Liver (tissue), 9 donors: ENCODE data around the gene RINL. TPM values are rescaled to one million over a fixed set of nuclear protein-coding genes. Genes with fewer than 3 reads are reported as not detected.

Experiments used
- DNase-seq: peaks from one replicate; pipeline ENCODE4 v3.0.0-alpha.2; 2017; ENCODE audit warnings: low spot score
- H3K27ac ChIP-seq, 2 donors: one replicate each; pipeline ENCODE4 v1.7.0; 2013; ENCODE audit warnings: inconsistent platforms in 2 of 2, low read length in 2 of 2, control low read depth in 1 of 2, low read depth in 1 of 2, mild to moderate bottlenecking in 1 of 2
- H3K27me3 ChIP-seq, 4 donors: one replicate each; pipeline versions ENCODE4 v1.6.1 to v1.7.0; 2013; ENCODE audit warnings: low read length in 3 of 4, inconsistent platforms in 1 of 4, mild to moderate bottlenecking in 1 of 4, moderate library complexity in 1 of 4; ENCODE audit not compliant: control insufficient read depth in 4 of 4, insufficient read depth in 4 of 4
- H3K36me3 ChIP-seq, 4 donors: one replicate each; pipeline versions ENCODE4 v1.6.1 to v1.7.0; 2013; ENCODE audit warnings: low read length in 3 of 4, mild to moderate bottlenecking in 3 of 4, low read depth in 1 of 4, moderate library complexity in 1 of 4; ENCODE audit not compliant: control insufficient read depth in 4 of 4, insufficient read depth in 3 of 4
- H3K4me1 ChIP-seq, 4 donors: one replicate each; pipeline versions ENCODE4 v1.6.1 to v1.7.0; 2013; ENCODE audit warnings: low read length in 3 of 4, mild to moderate bottlenecking in 3 of 4, moderate library complexity in 1 of 4; ENCODE audit not compliant: control insufficient read depth in 4 of 4, insufficient read depth in 4 of 4
- H3K4me3 ChIP-seq, 3 donors: one replicate each; pipeline versions ENCODE4 v1.6.1 to v1.7.0; 2013; ENCODE audit warnings: low read length in 3 of 3, control low read depth in 1 of 3, low read depth in 1 of 3, mild to moderate bottlenecking in 1 of 3
- H3K9ac ChIP-seq, 2 donors: one replicate each; pipeline ENCODE4 v1.7.0; 2013; ENCODE audit warnings: low read length in 2 of 2, mild to moderate bottlenecking in 2 of 2, moderate library complexity in 2 of 2, control low read depth in 1 of 2, low read depth in 1 of 2
- H3K9me3 ChIP-seq, 4 donors: one replicate each; pipeline versions ENCODE4 v1.6.1 to v1.7.0; 2013; ENCODE audit warnings: low read length in 3 of 4; ENCODE audit not compliant: control insufficient read depth in 4 of 4
- ATF3 ChIP-seq: IDR thresholded peaks from 2 replicates; pipeline ENCODE4 v1.6.1; 2016; ENCODE audit warnings: antibody characterized with exemption
- EGR1 ChIP-seq, 2 donors: IDR thresholded peaks; 2 replicates each; pipeline ENCODE4 v1.6.1; 2016 to 2018; ENCODE audit warnings: antibody characterized with exemption in 2 of 2, low read depth in 2 of 2
- FOXA1 ChIP-seq: IDR thresholded peaks from 2 replicates; pipeline ENCODE4 v1.6.1; 2016; ENCODE audit warnings: antibody characterized with exemption
- FOXA2 ChIP-seq: IDR thresholded peaks from 2 replicates; pipeline ENCODE4 v1.6.1; 2016; ENCODE audit warnings: antibody characterized with exemption
- GABPA ChIP-seq, 2 donors: IDR thresholded peaks in 1 of 2; conservative IDR thresholded peaks in 1 of 2; 2 replicates each; pipeline ENCODE4 v1.6.1; 2016; ENCODE audit warnings: antibody characterized with exemption in 2 of 2, mild to moderate bottlenecking in 1 of 2, moderate library complexity in 1 of 2
- HNF4A ChIP-seq, 2 donors: conservative IDR thresholded peaks; 2 replicates each; pipeline ENCODE4 v1.6.1; 2016; ENCODE audit warnings: antibody characterized with exemption in 2 of 2, mild to moderate bottlenecking in 2 of 2
- HNF4G ChIP-seq: IDR thresholded peaks from 2 replicates; pipeline ENCODE4 v1.6.1; 2016; ENCODE audit warnings: antibody characterized with exemption
- JUND ChIP-seq, 2 donors: IDR thresholded peaks; 2 replicates each; pipeline ENCODE4 v1.6.1; 2016; ENCODE audit warnings: antibody characterized with exemption in 2 of 2
- NR2F2 ChIP-seq: IDR thresholded peaks from 2 replicates; pipeline ENCODE4 v1.6.1; 2016; ENCODE audit warnings: antibody characterized with exemption
- RAD21 ChIP-seq, 2 donors: IDR thresholded peaks; 2 replicates each; pipeline ENCODE4 v1.6.1; 2016; ENCODE audit warnings: antibody characterized with exemption in 2 of 2, mild to moderate bottlenecking in 2 of 2
- REST ChIP-seq: IDR thresholded peaks from 2 replicates; pipeline ENCODE4 v1.6.1; 2016; ENCODE audit warnings: antibody characterized with exemption, mild to moderate bottlenecking
- RXRA ChIP-seq, 2 donors: IDR thresholded peaks; 2 replicates each; pipeline ENCODE4 v1.6.1; 2017 to 2018; ENCODE audit warnings: antibody characterized with exemption in 2 of 2, mild to moderate bottlenecking in 1 of 2
- SP1 ChIP-seq: IDR thresholded peaks from 2 replicates; pipeline ENCODE4 v1.6.1; 2018; ENCODE audit warnings: antibody characterized with exemption, mild to moderate bottlenecking
- TAF1 ChIP-seq: conservative IDR thresholded peaks from 2 replicates; pipeline ENCODE4 v1.6.1; 2016; ENCODE audit warnings: antibody characterized with exemption, mild to moderate bottlenecking
- YY1 ChIP-seq: IDR thresholded peaks from 2 replicates; pipeline ENCODE4 v1.6.1; 2016; ENCODE audit warnings: antibody characterized with exemption, mild to moderate bottlenecking
- ZBTB33 ChIP-seq: IDR thresholded peaks from 2 replicates; pipeline ENCODE4 v1.6.1; 2016; ENCODE audit warnings: antibody characterized with exemption
- WGBS: extraction: QIAGEN DNeasy Blood & Tissue Kit; methylation state at CpG from one replicate; pipeline ENCODE4 v1.1.7; 2013; 5-methylcytosine and 5-hydroxymethylcytosine counted together
- polyA plus RNA-seq, 2 donors: library from polyadenylated mRNA; stranded (reverse) in 1 of 2; unstranded in 1 of 2; fragments of 200-250 nt in 1 of 2; fragments of >200 nt in 1 of 2; fragmentation: Nextera tagmentation in 1 of 2; extraction: Ambion mirVana in 1 of 2; gene quantifications; one replicate each; pipeline versions ENCODE4 v1.2.1 to v1.2.3, GENCODE V29; 2013 to 2015
- total RNA-seq, 2 donors: library from RNA; depleted of rRNA; stranded (reverse); fragments of >200 nt; gene quantifications; one replicate each; pipeline ENCODE4 v1.2.3, GENCODE V29; 2014
- TF ChIP-seq, protein P1 (sequence below): IDR thresholded peaks from 2 replicates; pipeline ENCODE4 v1.6.1; 2016; ENCODE audit warnings: antibody characterized with exemption
- TF ChIP-seq, protein P2 (sequence below): fragments of 150-350 bp; IDR thresholded peaks from 2 replicates; pipeline ENCODE4 v1.5.1; 2017; ENCODE audit warnings: improper control_type of control experiment, low read depth, low read length; ENCODE audit not compliant: missing input control
- donor health status: healthy.
- donor health status: healthy.
- donor health status: healthy.
- donor health status: healthy.
- donor health status: healthy.

The RINL gene
- total and polyA plus RNA-seq, 4 donors: 4.9 to 8.7 (median 5.5) TPM

DNA sequence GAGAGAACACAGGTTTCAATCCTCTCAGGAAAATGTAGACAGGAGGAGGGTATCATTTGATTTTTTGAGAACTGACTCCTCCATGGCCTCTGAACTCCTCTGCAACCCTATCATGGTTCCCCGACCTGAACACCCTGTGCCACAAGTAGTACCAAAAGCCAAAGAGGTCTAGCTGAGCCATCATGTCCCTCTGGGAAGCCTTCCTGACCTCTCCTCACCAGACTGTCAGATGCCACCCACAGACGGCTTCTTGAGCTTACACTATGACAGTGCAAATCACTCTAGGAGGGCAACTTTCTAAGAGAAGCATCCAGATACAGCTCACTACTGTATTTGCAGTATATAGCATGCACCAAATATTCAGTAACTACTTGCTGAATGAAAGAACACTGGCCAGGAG is 32.0 kb downstream of the RINL start:
- Histone ChIP-seq H3K9ac (no peak overlapping the region), H3K27me3 (no peaks in the 10 kb centered on the region), H3K4me3 (no peak overlapping the region), H3K27ac (no peak overlapping the region), H3K9me3 (no peaks in the 10 kb centered on the region), H3K36me3 (peaks cover 28 to 56% (median 52%) of the 10 kb centered on the region in 4 donors), H3K4me1 (peaks cover 19 to 76% (median 61%) of the 10 kb centered on the region in 4 donors)
- TF ChIP-seq EGR1 (IDR thresholded peaks at IDR 0.05; ENCODE audit: low read depth in 2 of 2) (no peak), HNF4A (conservative IDR thresholded peaks at IDR 0.05) (no peak), NR2F2 (no peak), RXRA (IDR thresholded peaks at IDR 0.05) (no peak), ATF3 (no peak), HNF4G (no peak)
- TF ChIP-seq, protein P1, sequence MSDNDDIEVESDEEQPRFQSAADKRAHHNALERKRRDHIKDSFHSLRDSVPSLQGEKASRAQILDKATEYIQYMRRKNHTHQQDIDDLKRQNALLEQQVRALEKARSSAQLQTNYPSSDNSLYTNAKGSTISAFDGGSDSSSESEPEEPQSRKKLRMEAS: no peak
- 78% methylated on average over 2 of the region's 2 CpGs for WGBS
- no peak for DNase-seq

DNA sequence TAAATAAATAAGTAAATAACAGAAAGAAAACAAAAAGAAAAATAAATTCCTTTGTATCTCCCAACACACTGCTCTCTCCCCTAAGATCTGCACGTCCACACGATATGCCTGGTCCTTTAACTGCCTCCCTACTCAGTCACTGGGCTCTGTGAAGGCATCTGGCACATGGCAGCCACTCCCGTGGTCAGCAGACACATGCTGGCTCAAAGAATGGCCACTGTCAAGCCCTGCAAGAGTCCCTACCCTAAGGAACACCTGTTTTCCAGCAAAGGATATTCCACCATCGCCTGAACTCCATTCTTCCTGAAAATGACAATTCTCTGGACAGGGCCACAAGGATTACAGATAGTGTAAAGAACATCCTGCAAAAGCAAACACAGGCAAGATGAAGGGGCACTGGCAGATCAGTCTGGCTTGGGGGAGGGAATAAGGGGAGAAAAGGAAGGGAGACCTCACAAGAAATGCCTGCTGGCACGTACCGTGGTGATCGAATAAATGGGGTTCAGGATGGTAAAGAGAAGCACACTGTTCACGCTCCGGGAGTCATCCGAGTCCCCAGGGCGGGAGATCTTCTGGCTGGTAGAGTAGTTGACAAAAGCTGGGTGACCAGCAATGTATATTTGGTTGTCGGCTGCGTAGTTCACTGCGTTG is 32.6 kb downstream of the RINL start:
- H3K27ac ChIP-seq: no peak overlapping the region
- no peaks in the 10 kb centered on the region for H3K9me3 ChIP-seq
- H3K36me3 ChIP-seq: peaks cover 28 to 62% (median 55%) of the 10 kb centered on the region in 4 donors
- TF ChIP-seq, protein P2, sequence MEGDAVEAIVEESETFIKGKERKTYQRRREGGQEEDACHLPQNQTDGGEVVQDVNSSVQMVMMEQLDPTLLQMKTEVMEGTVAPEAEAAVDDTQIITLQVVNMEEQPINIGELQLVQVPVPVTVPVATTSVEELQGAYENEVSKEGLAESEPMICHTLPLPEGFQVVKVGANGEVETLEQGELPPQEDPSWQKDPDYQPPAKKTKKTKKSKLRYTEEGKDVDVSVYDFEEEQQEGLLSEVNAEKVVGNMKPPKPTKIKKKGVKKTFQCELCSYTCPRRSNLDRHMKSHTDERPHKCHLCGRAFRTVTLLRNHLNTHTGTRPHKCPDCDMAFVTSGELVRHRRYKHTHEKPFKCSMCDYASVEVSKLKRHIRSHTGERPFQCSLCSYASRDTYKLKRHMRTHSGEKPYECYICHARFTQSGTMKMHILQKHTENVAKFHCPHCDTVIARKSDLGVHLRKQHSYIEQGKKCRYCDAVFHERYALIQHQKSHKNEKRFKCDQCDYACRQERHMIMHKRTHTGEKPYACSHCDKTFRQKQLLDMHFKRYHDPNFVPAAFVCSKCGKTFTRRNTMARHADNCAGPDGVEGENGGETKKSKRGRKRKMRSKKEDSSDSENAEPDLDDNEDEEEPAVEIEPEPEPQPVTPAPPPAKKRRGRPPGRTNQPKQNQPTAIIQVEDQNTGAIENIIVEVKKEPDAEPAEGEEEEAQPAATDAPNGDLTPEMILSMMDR: no peak
- TF ChIP-seq YY1 (no peak), SP1 (no peak), EGR1 (IDR thresholded peaks at IDR 0.05; ENCODE audit: low read depth in 2 of 2) (no peak), RXRA (IDR thresholded peaks at IDR 0.05) (no peak), HNF4A (conservative IDR thresholded peaks at IDR 0.05) (no peak), RAD21 (IDR thresholded peaks at IDR 0.05) (no peak), REST (no peak), NR2F2 (no peak), GABPA (IDR thresholded peaks at IDR 0.05 in 1 of 2, conservative IDR thresholded peaks at IDR 0.05 in 1 of 2) (no peak), TAF1 (no peak), FOXA2 (no peak), ATF3 (no peak), JUND (IDR thresholded peaks at IDR 0.05) (no peak), FOXA1 (no peak), HNF4G (no peak), ZBTB33 (no peak)
- TF ChIP-seq, protein P1: no peak
- peaks cover 19 to 76% (median 62%) of the 10 kb centered on the region in 4 donors for H3K4me1 ChIP-seq
- DNase-seq: no peak
- H3K9ac ChIP-seq: no peak overlapping the region
- no peaks in the 10 kb centered on the region for H3K27me3 ChIP-seq
- 95% methylated on average over 14 of the region's 14 CpGs for WGBS
- H3K4me3 ChIP-seq: no peak overlapping the region
